SK-N-SH treated with all-trans-retinoic acid at 6 μM for 48 hours (cell line): ENCODE results near the gene DHODH.

Experiments
- ATAC-seq: fragments of 200-7000 bp; cut with Tn5 transposase; 3 replicates; pipeline ENCODE4 v1.9.1; 2020; ENCODE audit warnings: mild to moderate bottlenecking, moderate library complexity
- ARNTL ChIP-seq: fragments of 450-650 bp; formaldehyde crosslinking; IDR thresholded peaks from 2 replicates; pipeline ENCODE4 v1.5.0; 2020; ENCODE audit warnings: low read depth, mild to moderate bottlenecking, moderate library complexity, borderline replicate concordance
- CREB5 ChIP-seq: fragments of 250-450 bp; sonication (Bioruptor Pico); IDR thresholded peaks from 2 replicates; pipeline ENCODE4 v1.5.1; 2020; ENCODE audit warnings: low read depth, mild to moderate bottlenecking, moderate library complexity
- CSDC2 ChIP-seq: fragments of 250-450 bp; sonication (Bioruptor Pico); IDR thresholded peaks from 2 replicates; pipeline ENCODE4 v1.5.0; 2020; ENCODE audit warnings: mild to moderate bottlenecking, moderate library complexity
- CSRNP3 ChIP-seq: fragments of 250-450 bp; sonication (Bioruptor Pico); IDR thresholded peaks from 2 replicates; pipeline ENCODE4 v1.5.1; 2021; ENCODE audit warnings: mild to moderate bottlenecking, moderate library complexity
- ESRRG ChIP-seq: fragments of 250-450 bp; sonication (Bioruptor Pico); IDR thresholded peaks from 2 replicates; pipeline ENCODE4 v1.6.1; 2021; ENCODE audit warnings: mild to moderate bottlenecking
- GLIS3 ChIP-seq: fragments of 250-450 bp; sonication (Bioruptor Pico); IDR thresholded peaks from 2 replicates; pipeline ENCODE4 v1.5.0; 2020; ENCODE audit warnings: mild to moderate bottlenecking, moderate library complexity
- ISL1 ChIP-seq: fragments of 250-450 bp; sonication (Bioruptor Pico); IDR thresholded peaks from 2 replicates; pipeline ENCODE4 v2.1.2; 2022; ENCODE audit warnings: mild to moderate bottlenecking, moderate library complexity
- OSR1 ChIP-seq: fragments of 250-450 bp; sonication (Bioruptor Pico); IDR thresholded peaks from 2 replicates; pipeline ENCODE4 v1.8.0; 2022; ENCODE audit warnings: moderate library complexity, mild to moderate bottlenecking, inconsistent platforms
- PATZ1 ChIP-seq: fragments of 250-450 bp; sonication (Bioruptor Pico); IDR thresholded peaks from 2 replicates; pipeline ENCODE4 v1.8.0; 2020; ENCODE audit warnings: mild to moderate bottlenecking, moderate library complexity, borderline replicate concordance
- POU6F1 ChIP-seq: fragments of 250-450 bp; sonication (Bioruptor Pico); IDR thresholded peaks from 2 replicates; pipeline ENCODE4 v1.8.0; 2021; ENCODE audit warnings: low read depth, mild to moderate bottlenecking, moderate library complexity, borderline replicate concordance
- PPARA ChIP-seq: fragments of 250-450 bp; sonication (Bioruptor Pico); IDR thresholded peaks from 2 replicates; pipeline ENCODE4 v1.5.0; 2020; ENCODE audit warnings: mild to moderate bottlenecking, borderline replicate concordance
- RARB ChIP-seq: fragments of 250-450 bp; sonication (Bioruptor Pico); IDR thresholded peaks from 2 replicates; pipeline ENCODE4 v1.8.0; 2021; ENCODE audit warnings: mild to moderate bottlenecking, moderate library complexity
- SNAI2 ChIP-seq: fragments of 250-450 bp; sonication (Bioruptor Pico); IDR thresholded peaks from 2 replicates; pipeline ENCODE4 v1.5.0; 2020; ENCODE audit warnings: mild to moderate bottlenecking, moderate library complexity
- TCF4 ChIP-seq: fragments of 250-450 bp; sonication (Bioruptor Pico); IDR thresholded peaks from 2 replicates; pipeline ENCODE4 v1.8.0; 2021; ENCODE audit warnings: mild to moderate bottlenecking, moderate library complexity, borderline replicate concordance
- TOX ChIP-seq: fragments of 250-450 bp; sonication (Bioruptor Pico); IDR thresholded peaks from 2 replicates; pipeline ENCODE4 v1.8.0; 2021; ENCODE audit warnings: mild to moderate bottlenecking, moderate library complexity, borderline replicate concordance
- TSHZ2 ChIP-seq: fragments of 250-450 bp; sonication (Bioruptor Pico); IDR thresholded peaks from 2 replicates; pipeline ENCODE4 v1.5.0; 2020; ENCODE audit warnings: mild to moderate bottlenecking, moderate library complexity
- ZC3H10 ChIP-seq: fragments of 250-450 bp; sonication (Bioruptor Pico); IDR thresholded peaks from 2 replicates; pipeline ENCODE4 v1.5.1; 2021; ENCODE audit warnings: mild to moderate bottlenecking, moderate library complexity
- ZFP3 ChIP-seq: fragments of 250-450 bp; sonication (Bioruptor Pico); IDR thresholded peaks from 2 replicates; pipeline ENCODE4 v1.5.0; 2020; ENCODE audit warnings: mild to moderate bottlenecking, moderate library complexity
- ZFP30 ChIP-seq: fragments of 450-650 bp; formaldehyde crosslinking; IDR thresholded peaks from 2 replicates; pipeline ENCODE4 v1.5.0; 2022; ENCODE audit warnings: mild to moderate bottlenecking, moderate library complexity
- ZNF565 ChIP-seq: fragments of 450-650 bp; formaldehyde crosslinking; conservative IDR thresholded peaks from 2 replicates; pipeline ENCODE4 v1.5.0; 2020; ENCODE audit warnings: low read depth, mild to moderate bottlenecking, moderate library complexity
- ZNF70 ChIP-seq: fragments of 450-650 bp; formaldehyde crosslinking; IDR thresholded peaks from 2 replicates; pipeline ENCODE4 v1.5.0; 2020; ENCODE audit warnings: mild to moderate bottlenecking, moderate library complexity
- ZNF8 ChIP-seq: fragments of 450-650 bp; formaldehyde crosslinking; IDR thresholded peaks from 2 replicates; pipeline ENCODE4 v1.5.0; 2020; ENCODE audit warnings: mild to moderate bottlenecking, moderate library complexity

The DHODH gene

GRCh38 chr16:72015124-72015523 lies 6.6 kb downstream of the DHODH start:
- TF ChIP-seq ZFP30 (CRISPR knock-in tag) (no peak), POU6F1 (CRISPR knock-in tag) (no peak), SNAI2 (CRISPR knock-in tag) (no peak), ISL1 (CRISPR knock-in tag) (no peak), ARNTL (CRISPR knock-in tag) (no peak), ZC3H10 (CRISPR knock-in tag) (no peak)
- no peak for ATAC-seq

GRCh38 chr16:72018470-72018869 lies 9.9 kb downstream of the DHODH start:
- no peak for ATAC-seq
- TF ChIP-seq PATZ1 (CRISPR knock-in tag) (no peak), RARB (no peak), TOX (no peak), CSRNP3 (CRISPR knock-in tag) (no peak), ESRRG (CRISPR knock-in tag) (no peak), POU6F1 (CRISPR knock-in tag) (no peak), ARNTL (CRISPR knock-in tag) (no peak), TCF4 (CRISPR knock-in tag) (no peak), CSDC2 (CRISPR knock-in tag) (no peak), TSHZ2 (CRISPR knock-in tag) (no peak), SNAI2 (CRISPR knock-in tag) (no peak), GLIS3 (CRISPR knock-in tag) (no peak), ZNF8 (no peak)

- no peak for ATAC-seq
- no peak for TF ChIP-seq ARNTL (CRISPR knock-in tag)
- no peak for TF ChIP-seq ZNF70
- no peak for TF ChIP-seq SNAI2 (CRISPR knock-in tag)
- no peak for TF ChIP-seq ZNF8
- no peak for TF ChIP-seq ESRRG (CRISPR knock-in tag)
- no peak for TF ChIP-seq ZFP3 (CRISPR knock-in tag)
- TF ChIP-seq ZFP30 (CRISPR knock-in tag) = no peak
- no peak for TF ChIP-seq CREB5 (CRISPR knock-in tag)
- TF ChIP-seq PPARA = no peak
- TF ChIP-seq GLIS3 (CRISPR knock-in tag) = no peak
- TF ChIP-seq OSR1 (CRISPR knock-in tag) = no peak
- no peak for TF ChIP-seq CSRNP3 (CRISPR knock-in tag)
- no peak for TF ChIP-seq POU6F1 (CRISPR knock-in tag)
- no peak for TF ChIP-seq TCF4 (CRISPR knock-in tag)
- TF ChIP-seq ZNF565 = no peak
- TF ChIP-seq TOX = no peak
- TF ChIP-seq ISL1 (CRISPR knock-in tag) = no peak
Observed at GRCh38 chr16:72021043-72021442, 12.5 kb downstream of the DHODH start.
